ENCODE results near the gene ATF7. TPM values are rescaled to one million over a fixed set of nuclear protein-coding genes. Genes with fewer than 3 reads are reported as not detected.
"Not testable (repeated sequence)": the region's sequence is repeated elsewhere in the genome, so short reads cannot be mapped to it uniquely, and the experiment has no call there.

Gene ATF7
- total RNA-seq, 1 experiment from 2014 or later = 8.3 TPM

- DNase-seq (ENCODE audit: low read depth in 1 of 2, low spot score in 2 of 2) = no peak
- peaks cover 37% of the 10 kb centered on the region for H3K4me1 ChIP-seq (replicated peaks)
- H3K27me3 ChIP-seq (replicated peaks) = no peaks in the 10 kb centered on the region
These were observed 61.9 kb downstream of the ATF7 start for GRCh38 chr12:53564278-53564677.

DNA sequence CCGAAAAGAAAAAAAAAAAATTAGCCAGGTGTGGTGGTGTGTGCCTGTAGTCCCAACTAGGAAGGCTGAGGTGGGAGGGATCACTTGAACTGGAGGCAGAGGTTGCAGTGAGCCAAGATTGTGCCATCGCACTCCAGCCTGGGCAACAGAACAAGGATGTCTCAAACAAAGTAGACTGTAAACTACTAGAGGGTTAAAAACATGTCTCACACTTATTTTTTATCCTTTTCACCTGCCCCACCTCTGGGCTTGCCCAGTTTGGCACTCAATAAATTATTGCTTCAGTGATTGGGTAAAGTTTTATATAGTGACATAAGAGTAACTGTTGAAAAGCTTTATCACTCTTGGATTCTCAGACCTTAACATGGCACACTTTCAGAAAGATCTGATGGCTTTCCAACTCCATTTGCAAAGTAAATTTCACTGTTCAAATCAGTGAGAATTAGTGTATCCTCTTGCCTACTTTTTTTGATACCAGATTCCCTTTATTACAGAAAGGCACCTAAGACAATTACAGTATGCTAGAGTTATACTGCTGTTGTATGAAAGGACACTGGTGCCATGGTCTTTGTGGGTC lies 62.6 kb downstream of the ATF7 start:
- DNase-seq (ENCODE audit: low read depth in 1 of 2, low spot score in 2 of 2) = no peak
- Histone ChIP-seq H3K9me3 (replicated peaks) (no peaks in the 10 kb centered on the region), H3K4me3 (no peak overlapping the region), H3K27me3 (replicated peaks) (no peaks in the 10 kb centered on the region), H3K27ac (no peak overlapping the region), H3K36me3 (no peaks in the 10 kb centered on the region), H3K4me1 (replicated peaks) (peaks cover 37% of the 10 kb centered on the region)

More at GRCh38 chr12:53564278-53564677, 61.9 kb downstream of the ATF7 start:
- Histone ChIP-seq H3K27ac (no peak overlapping the region), H3K9me3 (replicated peaks) (no peaks in the 10 kb centered on the region), H3K4me3 (no peak overlapping the region), H3K36me3 (no peaks in the 10 kb centered on the region)

DNA sequence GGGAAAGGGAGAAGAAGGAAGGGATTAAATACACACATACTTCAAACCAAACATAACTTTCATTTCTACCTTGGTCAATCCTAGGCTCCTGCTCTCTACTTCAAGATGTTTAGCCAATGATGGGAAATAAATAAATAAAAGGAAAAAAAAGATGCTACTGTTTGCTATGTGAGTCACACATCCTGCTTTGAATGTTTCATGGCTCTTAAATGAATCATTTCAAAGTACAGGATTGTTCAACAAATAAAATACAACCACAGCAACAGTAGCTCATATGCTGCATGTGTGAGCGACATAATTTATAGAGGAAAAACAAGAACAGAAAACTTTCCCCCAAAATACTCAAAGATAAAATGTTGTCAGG lies 64.6 kb downstream of the ATF7 start:
- peaks cover 37% of the 10 kb centered on the region for H3K4me1 ChIP-seq (replicated peaks)
- H3K27ac ChIP-seq = peak overlapping the region; percentile 85
- H3K4me3 ChIP-seq = no peak overlapping the region
- H3K27me3 ChIP-seq (replicated peaks) = no peaks in the 10 kb centered on the region
- H3K9me3 ChIP-seq (replicated peaks) = no peaks in the 10 kb centered on the region
- no peaks in the 10 kb centered on the region for H3K36me3 ChIP-seq
- peak in 1 of 2 experiments; percentile 85 for DNase-seq (ENCODE audit: low read depth in 1 of 2, low spot score in 2 of 2)

DNA sequence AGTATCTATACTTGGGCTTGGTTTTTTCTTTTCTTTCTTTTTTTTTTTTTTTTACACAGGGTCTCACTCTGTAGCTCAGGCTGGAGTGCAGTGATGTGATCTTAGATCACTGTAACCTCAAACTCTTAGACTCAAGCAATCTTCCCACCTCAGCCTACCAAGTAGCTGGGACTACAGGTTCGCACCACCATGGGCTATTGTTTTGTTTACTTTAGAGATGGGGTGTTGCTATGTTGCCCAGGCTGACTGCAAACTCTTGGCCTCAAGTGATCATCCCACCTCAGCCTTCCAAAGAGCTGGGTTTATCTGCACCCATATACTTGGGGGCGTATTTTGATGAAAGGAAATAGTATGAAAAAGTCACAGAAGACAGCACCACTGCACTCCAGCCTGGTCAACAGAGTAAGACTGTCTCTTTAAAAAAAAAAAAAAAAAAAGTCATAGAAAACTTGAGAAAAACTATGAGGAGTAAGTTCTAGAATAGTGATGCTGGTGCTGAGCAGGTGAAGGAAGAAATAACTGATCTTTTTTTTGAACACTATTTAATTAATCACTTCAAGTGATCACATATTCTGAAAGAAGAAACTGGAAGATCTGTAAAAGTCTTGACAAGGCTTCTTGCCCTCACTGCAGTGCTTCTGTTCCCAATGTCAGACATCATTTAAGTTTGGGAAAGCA lies 65.1 kb downstream of the ATF7 start:
- DNase-seq (ENCODE audit: low read depth in 1 of 2, low spot score in 2 of 2) = no peak
- Histone ChIP-seq H3K4me3 (no peak overlapping the region), H3K36me3 (no peaks in the 10 kb centered on the region), H3K27me3 (replicated peaks) (no peaks in the 10 kb centered on the region), H3K4me1 (replicated peaks) (peaks cover 37% of the 10 kb centered on the region), H3K27ac (peak overlapping the region; percentile 85), H3K9me3 (replicated peaks) (no peaks in the 10 kb centered on the region)

GRCh38 chr12:53560351-53560750 lies 65.8 kb downstream of the ATF7 start:
- peaks cover 37% of the 10 kb centered on the region for H3K4me1 ChIP-seq (replicated peaks)
- no peaks in the 10 kb centered on the region for H3K9me3 ChIP-seq (replicated peaks)
- peak overlapping the region; percentile 85; the same call in 1 of the 2 replicates for H3K27ac ChIP-seq
- no peak overlapping the region for H3K4me3 ChIP-seq
- DNase-seq (ENCODE audit: low read depth in 1 of 2, low spot score in 2 of 2) = peak in 1 of 2 experiments; percentile 16
- H3K27me3 ChIP-seq (replicated peaks) = no peaks in the 10 kb centered on the region
- no peaks in the 10 kb centered on the region for H3K36me3 ChIP-seq

DNA sequence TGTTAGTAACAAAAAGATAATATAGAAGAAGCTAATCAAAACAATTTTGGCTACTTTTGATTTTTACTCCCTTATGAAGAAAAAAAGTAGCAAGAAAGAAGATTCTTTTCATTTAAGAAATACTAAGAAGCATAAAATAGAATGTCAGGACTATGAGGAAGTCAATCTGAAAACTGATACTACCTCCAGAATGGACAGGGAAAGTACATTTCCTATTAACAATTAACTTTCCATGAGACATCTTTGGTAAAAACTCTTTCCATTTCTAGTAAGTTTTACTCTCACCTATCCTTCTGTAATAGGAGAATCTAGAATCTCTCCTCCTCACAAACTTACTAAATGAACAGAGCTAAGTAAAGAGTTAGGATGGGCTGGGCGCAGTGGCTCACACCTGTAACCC lies 67.6 kb downstream of the ATF7 start:
- H3K27ac ChIP-seq = no peak overlapping the region
- no peak overlapping the region for H3K4me3 ChIP-seq
- H3K9me3 ChIP-seq (replicated peaks) = no peaks in the 10 kb centered on the region
- H3K27me3 ChIP-seq (replicated peaks) = no peaks in the 10 kb centered on the region
- no peak for DNase-seq (ENCODE audit: low read depth in 1 of 2, low spot score in 2 of 2)
- H3K4me1 ChIP-seq (replicated peaks) = peaks cover 27% of the 10 kb centered on the region
- no peaks in the 10 kb centered on the region for H3K36me3 ChIP-seq

DNA sequence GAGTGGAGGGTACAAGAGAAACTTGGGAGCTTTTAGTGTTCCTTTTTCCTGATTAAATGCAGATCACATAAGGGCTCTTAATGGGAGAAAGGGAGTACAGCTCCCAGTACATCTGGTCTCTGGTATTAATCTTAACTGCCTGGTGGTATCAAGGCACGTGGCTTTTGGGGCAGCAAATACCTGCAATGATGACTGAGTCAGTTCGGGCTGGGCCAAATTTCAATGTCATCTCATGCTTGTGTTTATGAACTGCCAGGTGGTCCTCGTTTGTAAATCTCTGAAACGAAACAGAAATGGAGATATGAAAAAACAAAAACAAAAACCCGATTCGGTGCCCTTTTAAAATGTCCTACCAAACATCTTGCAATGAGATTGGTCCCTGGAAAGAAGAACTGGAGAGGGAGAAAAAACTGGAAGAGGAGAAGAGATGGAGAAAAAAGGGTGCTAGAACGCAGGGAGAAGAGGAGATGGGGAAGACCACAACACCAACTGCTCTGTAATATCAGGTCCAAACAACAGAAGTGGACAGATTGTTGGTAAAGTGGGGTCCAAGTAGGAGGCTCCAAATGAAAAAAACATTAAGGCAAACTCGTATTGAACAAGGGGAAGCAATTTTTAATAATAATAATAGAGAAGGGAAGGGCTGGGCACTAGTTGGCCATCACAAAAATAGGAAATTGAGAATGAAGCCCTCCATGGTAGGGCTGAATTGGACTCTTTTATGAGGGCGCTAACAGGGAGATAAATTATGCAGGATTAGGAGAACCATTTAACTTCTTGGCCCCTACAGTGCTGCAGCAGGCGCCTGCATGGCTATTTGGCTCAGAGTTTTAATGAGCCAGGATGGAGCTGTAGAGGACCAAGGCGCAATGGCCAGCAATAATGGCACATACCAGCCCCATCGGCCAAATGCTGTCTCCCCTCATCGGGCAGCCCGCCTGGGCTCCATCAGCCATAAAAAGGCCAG lies 73.5 kb downstream of the ATF7 start:
- DNase-seq (ENCODE audit: low read depth in 1 of 2, low spot score in 2 of 2) = no peak
- Histone ChIP-seq H3K36me3 (peaks cover 29% of the 10 kb centered on the region), H3K27ac (no peak overlapping the region), H3K4me3 (no peak overlapping the region), H3K27me3 (replicated peaks) (no peaks in the 10 kb centered on the region), H3K4me1 (replicated peaks) (no peaks in the 10 kb centered on the region), H3K9me3 (replicated peaks) (no peaks in the 10 kb centered on the region)

DNA sequence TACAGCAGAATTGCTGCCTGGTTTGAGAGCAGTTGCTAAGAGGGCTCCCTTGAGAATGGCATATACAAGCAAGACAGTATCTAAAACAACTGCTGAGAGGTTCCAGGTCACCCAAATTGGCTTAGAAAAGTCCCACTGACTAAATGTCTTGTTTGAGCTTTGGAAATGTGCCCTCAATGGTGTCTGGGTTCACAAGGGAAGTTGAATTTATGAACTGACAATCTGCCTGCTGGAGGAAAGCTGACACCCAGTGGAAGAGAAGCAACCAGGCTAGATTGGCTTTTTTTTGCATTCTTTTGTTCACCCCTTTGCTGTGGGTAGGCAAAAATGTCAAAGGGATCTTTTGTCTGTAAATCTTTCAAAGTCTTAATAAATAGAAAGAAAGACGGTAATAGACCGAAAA lies 74.3 kb downstream of the ATF7 start:
- Histone ChIP-seq H3K27me3 (replicated peaks) (no peaks in the 10 kb centered on the region), H3K4me3 (no peak overlapping the region), H3K36me3 (peaks cover 31% of the 10 kb centered on the region), H3K9me3 (replicated peaks) (no peaks in the 10 kb centered on the region), H3K4me1 (replicated peaks) (no peaks in the 10 kb centered on the region), H3K27ac (no peak overlapping the region)
- no peak for DNase-seq (ENCODE audit: low read depth in 1 of 2, low spot score in 2 of 2)

GRCh38 chr12:53550595-53550994 lies 75.6 kb downstream of the ATF7 start:
- H3K9me3 ChIP-seq (replicated peaks) = no peaks in the 10 kb centered on the region
- H3K36me3 ChIP-seq = peaks cover 31% of the 10 kb centered on the region
- no peak for DNase-seq (ENCODE audit: low read depth in 1 of 2, low spot score in 2 of 2)
- no peak overlapping the region for H3K27ac ChIP-seq
- no peak overlapping the region for H3K4me3 ChIP-seq
- no peaks in the 10 kb centered on the region for H3K27me3 ChIP-seq (replicated peaks)
- H3K4me1 ChIP-seq (replicated peaks) = no peaks in the 10 kb centered on the region

DNA sequence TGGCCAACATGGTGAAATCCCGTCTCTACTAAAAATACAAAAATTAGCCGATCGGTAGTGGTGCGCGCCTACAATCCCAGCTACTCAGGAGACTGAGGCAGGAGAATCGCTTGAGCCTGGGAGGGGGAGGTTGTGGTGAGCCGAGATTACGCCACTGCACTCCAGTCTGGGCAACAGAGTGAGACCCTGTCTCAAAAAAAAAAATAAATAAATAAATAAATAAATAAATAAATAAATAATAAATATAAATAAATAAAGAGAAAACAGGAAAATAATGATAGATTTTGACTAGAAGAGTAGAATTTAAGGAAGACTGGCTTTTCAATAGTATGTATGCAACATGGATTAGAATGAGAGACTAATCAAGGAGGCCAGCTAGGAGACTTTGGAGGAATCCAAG lies 76.1 kb downstream of the ATF7 start:
- H3K36me3 ChIP-seq = peaks cover 31% of the 10 kb centered on the region
- not testable (repeated sequence) for H3K27ac ChIP-seq; H3K4me3 ChIP-seq; DNase-seq (ENCODE audit: low read depth in 1 of 2, low spot score in 2 of 2); H3K4me1 ChIP-seq (replicated peaks); H3K9me3 ChIP-seq (replicated peaks); H3K27me3 ChIP-seq (replicated peaks)

DNA sequence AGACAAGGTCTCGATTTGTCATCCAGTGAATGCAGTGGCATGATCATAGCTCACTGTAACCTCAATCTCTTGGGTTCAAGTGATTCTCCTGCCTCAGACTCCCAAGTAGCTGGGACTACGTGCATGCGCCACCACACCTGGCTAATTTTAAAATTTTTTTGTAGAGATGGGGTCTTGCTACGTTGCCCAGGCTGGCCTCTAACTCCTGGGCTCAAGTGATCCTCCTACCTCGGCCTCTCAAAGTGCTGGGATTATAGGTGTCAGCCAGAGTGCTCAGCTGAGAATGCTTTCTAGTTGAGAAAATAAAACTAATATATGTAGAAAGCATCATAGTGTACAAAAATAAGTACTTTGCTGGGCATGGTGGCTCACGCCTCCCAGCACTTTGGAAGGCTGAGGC lies 77.8 kb downstream of the ATF7 start:
- not testable (repeated sequence) for H3K4me1 ChIP-seq (replicated peaks); H3K27ac ChIP-seq; DNase-seq (ENCODE audit: low read depth in 1 of 2, low spot score in 2 of 2); H3K4me3 ChIP-seq; H3K27me3 ChIP-seq (replicated peaks); H3K9me3 ChIP-seq (replicated peaks)
- H3K36me3 ChIP-seq = peaks cover 31% of the 10 kb centered on the region

GRCh38 chr12:53543539-53543938 lies 82.6 kb downstream of the ATF7 start:
- peaks cover 30% of the 10 kb centered on the region for H3K36me3 ChIP-seq
- H3K9me3 ChIP-seq (replicated peaks) = no peaks in the 10 kb centered on the region
- no peaks in the 10 kb centered on the region for H3K27me3 ChIP-seq (replicated peaks)
- no peak overlapping the region for H3K27ac ChIP-seq
- no peaks in the 10 kb centered on the region for H3K4me1 ChIP-seq (replicated peaks)
- peak; percentile 40 to 54 for DNase-seq (ENCODE audit: low read depth in 1 of 2, low spot score in 2 of 2)
- no peak overlapping the region for H3K4me3 ChIP-seq

GRCh38 chr12:53539526-53539925 lies 86.7 kb downstream of the ATF7 start:
- no peak overlapping the region for H3K27ac ChIP-seq
- H3K9me3 ChIP-seq (replicated peaks) = no peaks in the 10 kb centered on the region
- H3K4me3 ChIP-seq = no peak overlapping the region
- no peaks in the 10 kb centered on the region for H3K4me1 ChIP-seq (replicated peaks)
- no peaks in the 10 kb centered on the region for H3K27me3 ChIP-seq (replicated peaks)
- no peak for DNase-seq (ENCODE audit: low read depth in 1 of 2, low spot score in 2 of 2)
- H3K36me3 ChIP-seq = peaks cover 54% of the 10 kb centered on the region

DNA sequence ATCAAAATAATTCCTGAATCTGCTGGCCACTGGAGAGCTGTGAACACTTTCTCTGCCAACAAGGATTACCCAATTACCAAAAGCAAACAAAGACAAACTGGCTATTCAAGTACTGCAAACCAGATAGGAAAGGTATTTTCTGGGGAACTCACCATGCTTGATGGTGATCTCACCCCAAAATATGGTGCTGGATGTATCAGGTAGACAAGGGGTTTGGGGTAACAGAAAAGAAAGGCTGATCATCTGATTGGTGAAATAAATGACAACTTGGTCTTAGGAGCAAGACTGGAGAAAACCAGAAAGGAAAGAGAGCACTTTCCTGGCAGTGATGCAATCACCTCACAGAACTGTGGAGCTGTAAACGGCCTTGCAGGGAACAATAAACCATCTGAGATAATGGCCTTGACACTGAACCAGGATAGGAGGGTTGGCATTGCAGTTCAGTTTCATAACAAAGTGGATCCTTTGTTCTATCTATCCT lies 87.9 kb downstream of the ATF7 start:
- no peak overlapping the region; the same call in 1 of the 2 replicates for H3K27ac ChIP-seq
- no peaks in the 10 kb centered on the region for H3K27me3 ChIP-seq (replicated peaks)
- H3K4me3 ChIP-seq = no peak overlapping the region
- peak in 1 of 2 experiments; percentile 4 for DNase-seq (ENCODE audit: low read depth in 1 of 2, low spot score in 2 of 2)
- H3K4me1 ChIP-seq (replicated peaks) = no peaks in the 10 kb centered on the region
- no peaks in the 10 kb centered on the region for H3K9me3 ChIP-seq (replicated peaks)
- H3K36me3 ChIP-seq = peaks cover 64% of the 10 kb centered on the region
